BJ (cell line): ENCODE measurements around the gene GRIN3B. TPM values are rescaled to one million over a fixed set of nuclear protein-coding genes. Genes with fewer than 3 reads are reported as not detected.

Experiments
- CTCF ChIA-PET: fragments of 350-600 bp; formaldehyde crosslinking; extraction: SDS; loops from one replicate; lab custom pipeline; 2021; ENCODE audit warnings: antibody characterized with exemption, inconsistent platforms; lab: Yijun Ruan, JAX
- POLR2A ChIA-PET: fragments of 300-600 bp; sonication (Branson Sonifier 250); formaldehyde crosslinking; extraction: SDS; loops from one replicate; lab custom pipeline; 2021; ENCODE audit warnings: antibody characterized with exemption; lab: Charles Lee
- DNase-seq: peaks from one replicate; pipeline ENCODE4 v3.0.0-alpha.2; 2011; ENCODE audit warnings: low read depth
- H3K27me3 ChIP-seq: 2 replicates; pipeline ENCODE4 v1.6.0; 2011; ENCODE audit warnings: low read length; ENCODE audit not compliant: control insufficient read depth, insufficient read depth
- H3K36me3 ChIP-seq: 2 replicates; pipeline ENCODE4 v1.5.1; 2011; ENCODE audit warnings: low read length; ENCODE audit not compliant: control insufficient read depth, insufficient read depth
- H3K4me3 ChIP-seq: 2 replicates; pipeline ENCODE4 v1.5.1; 2011; ENCODE audit warnings: low read depth, mild to moderate bottlenecking, control low read depth, low read length
- polyA plus RNA-seq: library from polyadenylated mRNA; depleted of rRNA; stranded (reverse); fragments of >200 nt; gene quantifications from 2 replicates; pipeline ENCODE4 v1.2.3, GENCODE V29; 2011
- TF ChIP-seq, protein P1 (sequence below): IDR thresholded peaks from 2 replicates; pipeline ENCODE4 v1.5.1; 2011; ENCODE audit warnings: low read depth, mild to moderate bottlenecking, control low read depth, inconsistent platforms, low read length, moderate library complexity; ENCODE audit not compliant: insufficient read depth

Gene GRIN3B
- polyA plus RNA-seq, 1 experiment: 0.32 TPM

DNA sequence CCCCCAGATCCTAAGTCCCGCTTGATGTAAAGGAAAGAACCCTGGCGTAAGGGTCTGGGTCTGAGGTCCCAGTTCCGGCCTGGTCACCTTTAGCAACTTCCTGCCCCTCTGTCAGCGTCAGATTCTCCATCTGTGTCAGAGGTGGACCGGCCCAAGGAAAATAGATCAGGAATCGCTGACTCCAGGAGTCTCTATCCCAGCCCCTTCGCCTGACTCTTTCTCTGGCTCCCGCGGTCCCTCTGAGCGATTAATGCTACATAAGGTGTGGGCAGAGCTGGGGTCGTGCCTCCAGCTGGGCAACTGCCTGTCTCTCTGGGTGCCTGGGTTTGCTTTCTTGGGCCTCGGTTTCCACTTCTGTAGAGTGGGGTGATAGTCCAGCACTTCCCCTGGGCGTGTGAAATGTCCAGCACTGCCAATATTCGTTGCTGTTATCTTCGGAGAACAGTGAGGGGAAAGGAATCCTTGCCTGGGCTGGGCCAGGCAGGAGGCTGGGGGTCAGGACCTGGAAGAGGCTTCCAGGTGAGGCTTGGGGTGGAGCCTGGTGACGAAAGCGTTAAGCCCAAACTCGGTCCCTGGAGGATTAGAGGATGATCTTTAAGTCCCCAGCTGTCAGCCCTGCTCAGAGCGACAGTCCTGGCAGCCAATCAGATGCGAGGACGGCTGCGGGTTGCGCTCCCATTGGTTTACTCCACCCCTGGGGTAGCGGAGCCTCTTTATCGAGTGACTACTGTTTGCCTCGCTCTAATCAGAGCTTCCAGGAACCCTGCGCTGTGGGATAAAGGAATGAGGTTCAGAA lies 40.5 kb downstream of the GRIN3B start:
- peak overlapping the region; percentile 37 for H3K4me3 ChIP-seq
- no peaks in the 10 kb centered on the region for H3K27me3 ChIP-seq
- peak; percentile 63 for DNase-seq
- ChIA-PET POLR2A (interaction anchor here (1.1 kb wide), 2 partner anchors 14 to 63 kb away, joined by 3 to 8 read pairs; partner anchors contain the start of genes CNN2 and GPX4), CTCF (interaction anchor here (1.1 to 2.1 kb wide), 4 partner anchors 15 to 73 kb away, joined by 3 to 7 read pairs (median 4); partner anchors contain the start of gene CNN2)
- TF ChIP-seq, protein P1, sequence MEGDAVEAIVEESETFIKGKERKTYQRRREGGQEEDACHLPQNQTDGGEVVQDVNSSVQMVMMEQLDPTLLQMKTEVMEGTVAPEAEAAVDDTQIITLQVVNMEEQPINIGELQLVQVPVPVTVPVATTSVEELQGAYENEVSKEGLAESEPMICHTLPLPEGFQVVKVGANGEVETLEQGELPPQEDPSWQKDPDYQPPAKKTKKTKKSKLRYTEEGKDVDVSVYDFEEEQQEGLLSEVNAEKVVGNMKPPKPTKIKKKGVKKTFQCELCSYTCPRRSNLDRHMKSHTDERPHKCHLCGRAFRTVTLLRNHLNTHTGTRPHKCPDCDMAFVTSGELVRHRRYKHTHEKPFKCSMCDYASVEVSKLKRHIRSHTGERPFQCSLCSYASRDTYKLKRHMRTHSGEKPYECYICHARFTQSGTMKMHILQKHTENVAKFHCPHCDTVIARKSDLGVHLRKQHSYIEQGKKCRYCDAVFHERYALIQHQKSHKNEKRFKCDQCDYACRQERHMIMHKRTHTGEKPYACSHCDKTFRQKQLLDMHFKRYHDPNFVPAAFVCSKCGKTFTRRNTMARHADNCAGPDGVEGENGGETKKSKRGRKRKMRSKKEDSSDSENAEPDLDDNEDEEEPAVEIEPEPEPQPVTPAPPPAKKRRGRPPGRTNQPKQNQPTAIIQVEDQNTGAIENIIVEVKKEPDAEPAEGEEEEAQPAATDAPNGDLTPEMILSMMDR: no peak
- peaks cover 20% of the 10 kb centered on the region for H3K36me3 ChIP-seq

DNA sequence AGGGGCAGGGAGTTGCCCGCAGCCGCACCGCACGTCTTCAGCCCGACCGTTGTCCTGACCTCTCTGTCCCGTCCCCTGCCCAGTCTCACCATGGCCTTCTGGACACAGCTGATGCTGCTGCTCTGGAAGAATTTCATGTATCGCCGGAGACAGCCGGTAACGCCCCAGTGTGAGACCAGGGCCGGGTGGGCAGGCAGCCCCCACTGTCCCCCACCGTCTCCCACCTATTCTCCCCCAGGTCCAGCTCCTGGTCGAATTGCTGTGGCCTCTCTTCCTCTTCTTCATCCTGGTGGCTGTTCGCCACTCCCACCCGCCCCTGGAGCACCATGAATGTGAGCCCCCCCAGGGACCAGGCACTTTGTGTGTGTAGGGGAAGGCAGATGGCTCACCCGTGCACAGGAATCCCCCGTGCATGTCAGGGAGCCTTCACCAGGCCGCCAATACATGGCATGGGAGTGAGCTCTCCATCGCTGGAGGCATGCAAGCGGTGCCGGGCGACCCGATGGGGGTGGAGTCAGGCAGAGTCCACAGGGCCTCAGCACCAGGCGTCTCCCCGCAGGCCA lies 41.1 kb downstream of the GRIN3B start:
- ChIA-PET POLR2A (no interaction called here), CTCF (interaction anchor here (1.1 to 2.1 kb wide), 4 partner anchors 24 to 72 kb away, joined by 3 to 7 read pairs (median 4); no protein-coding TSS in a partner anchor)
- DNase-seq: no peak
- H3K27me3 ChIP-seq: no peaks in the 10 kb centered on the region
- TF ChIP-seq, protein P1: no peak
- peaks cover 15% of the 10 kb centered on the region for H3K36me3 ChIP-seq
- peak overlapping the region; percentile 37 for H3K4me3 ChIP-seq

DNA sequence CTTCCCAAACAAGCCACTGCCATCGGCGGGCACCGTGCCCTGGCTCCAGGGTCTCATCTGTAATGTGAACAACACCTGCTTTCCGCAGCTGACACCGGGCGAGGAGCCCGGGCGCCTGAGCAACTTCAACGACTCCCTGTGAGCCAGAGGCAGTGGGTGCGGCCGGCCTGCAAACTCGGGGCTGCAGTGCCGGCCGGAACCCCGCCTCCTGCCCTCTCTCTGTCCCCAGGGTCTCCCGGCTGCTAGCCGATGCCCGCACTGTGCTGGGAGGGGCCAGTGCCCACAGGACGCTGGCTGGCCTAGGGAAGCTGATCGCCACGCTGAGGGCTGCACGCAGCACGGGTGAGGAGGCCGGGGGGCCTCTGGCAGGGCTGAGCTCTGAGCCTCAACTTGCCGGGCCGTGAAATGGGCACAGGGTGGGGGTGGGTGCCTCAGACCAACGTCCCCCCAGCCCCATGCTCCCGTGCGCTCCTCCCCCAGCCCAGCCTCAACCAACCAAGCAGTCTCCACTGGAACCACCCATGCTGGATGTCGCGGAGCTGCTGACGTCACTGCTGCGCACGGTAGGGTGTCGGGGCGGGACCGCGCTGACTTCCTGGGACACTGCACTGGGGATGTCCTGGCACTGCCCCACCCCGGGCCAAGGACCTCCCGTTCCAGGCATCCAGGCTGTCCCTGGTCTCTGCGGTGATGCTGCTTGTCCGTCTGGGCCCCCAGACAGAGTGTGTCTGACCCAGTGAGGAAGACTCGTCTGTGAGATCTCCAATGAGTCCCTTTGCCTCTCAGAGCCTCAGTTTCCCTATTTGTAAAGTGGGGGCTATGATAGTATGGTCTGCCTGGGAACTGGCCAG lies 41.8 kb downstream of the GRIN3B start:
- ChIA-PET POLR2A (interaction anchor here (0.5 kb wide), 1 partner anchor 974 kb away, joined by 6 read pairs; no protein-coding TSS in a partner anchor), CTCF (interaction anchor here (1.1 to 1.4 kb wide), 2 partner anchors 23 to 199 kb away, joined by 3 to 4 read pairs; no protein-coding TSS in a partner anchor)
- no peak for DNase-seq
- TF ChIP-seq, protein P1: no peak
- H3K27me3 ChIP-seq: no peaks in the 10 kb centered on the region
- H3K4me3 ChIP-seq: no peak overlapping the region
- peaks cover 12% of the 10 kb centered on the region for H3K36me3 ChIP-seq

DNA sequence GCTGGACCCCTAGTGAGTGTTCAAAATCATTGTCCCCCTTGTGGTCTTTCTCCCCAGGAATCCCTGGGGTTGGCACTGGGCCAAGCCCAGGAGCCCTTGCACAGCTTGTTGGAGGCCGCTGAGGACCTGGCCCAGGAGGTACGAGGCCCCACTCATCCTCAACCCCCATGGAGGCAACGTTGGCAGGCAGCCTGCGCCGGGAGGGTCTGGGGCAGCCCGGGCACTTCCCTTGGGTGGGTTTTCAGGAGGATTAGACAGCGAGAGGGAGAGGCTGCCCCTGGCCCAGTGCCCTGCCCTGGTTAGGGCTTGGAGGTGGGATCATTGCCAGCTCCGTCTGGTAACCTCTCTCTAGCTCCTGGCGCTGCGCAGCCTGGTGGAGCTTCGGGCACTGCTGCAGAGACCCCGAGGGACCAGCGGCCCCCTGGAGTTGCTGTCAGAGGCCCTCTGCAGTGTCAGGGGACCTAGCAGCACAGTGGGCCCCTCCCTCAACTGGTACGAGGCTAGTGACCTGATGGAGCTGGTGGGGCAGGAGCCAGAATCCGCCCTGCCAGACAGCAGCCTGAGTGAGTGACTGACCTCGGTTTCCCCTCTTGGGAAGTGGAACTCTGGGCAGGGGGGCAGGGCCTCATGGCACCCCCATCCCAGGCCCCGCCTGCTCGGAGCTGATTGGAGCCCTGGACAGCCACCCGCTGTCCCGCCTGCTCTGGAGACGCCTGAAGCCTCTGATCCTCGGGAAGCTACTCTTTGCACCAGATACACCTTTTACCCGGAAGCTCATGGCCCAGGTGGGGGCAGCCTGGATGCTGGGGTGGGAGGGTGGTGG lies 42.7 kb downstream of the GRIN3B start:
- DNase-seq: no peak
- ChIA-PET POLR2A (interaction anchor here (0.5 kb wide), 1 partner anchor 973 kb away, joined by 6 read pairs; no protein-coding TSS in a partner anchor), CTCF (interaction anchor here (0.6 to 1.8 kb wide), 7 partner anchors 11 to 1777 kb away, joined by 3 to 5 read pairs (median 3); no protein-coding TSS in a partner anchor)

More for the DNA sequence above, 42.7 kb downstream of the GRIN3B start:
- H3K27me3 ChIP-seq: no peaks in the 10 kb centered on the region
- H3K36me3 ChIP-seq: peaks cover 5% of the 10 kb centered on the region
- H3K4me3 ChIP-seq: no peak overlapping the region
- TF ChIP-seq, protein P1: no peak
